ENCODE results near the gene NR1H3.

The NR1H3 gene

GRCh38 chr11:47248664-47249377 is 9.0 kb upstream of the NR1H3 start, which contains the start of gene ACP2:
TSS of gene ACP2 (minus strand) at chr11:47248814. CDS start at chr11:47248789, 25 bp downstream.
- DNase-seq (ENCODE audit: low spot score) = peak; percentile 86
- TF ChIP-seq CTCF (IDR thresholded peaks at IDR 0.05; ENCODE audit: extremely low read depth, insufficient read depth, missing control alignments) = peak; percentile 55
- in situ Hi-C loops (cut with MboI; ENCODE audit: low pct_unique_long_range_greater_than_20kb, low sequenced_read_pairs, unreplicated experiment) = no loop called here

GRCh38 chr11:47249378-47249715 is 8.4 kb upstream of the NR1H3 start:
- no peak for DNase-seq (ENCODE audit: low spot score)
- in situ Hi-C loops (cut with MboI; ENCODE audit: low pct_unique_long_range_greater_than_20kb, low sequenced_read_pairs, unreplicated experiment) = no loop called here
- TF ChIP-seq CTCF (IDR thresholded peaks at IDR 0.05; ENCODE audit: extremely low read depth, insufficient read depth, missing control alignments) = no peak

- no peak for DNase-seq (ENCODE audit: low spot score)
- in situ Hi-C loops (cut with MboI; ENCODE audit: low pct_unique_long_range_greater_than_20kb, low sequenced_read_pairs, unreplicated experiment) = no loop called here
- no peak for TF ChIP-seq CTCF (IDR thresholded peaks at IDR 0.05; ENCODE audit: extremely low read depth, insufficient read depth, missing control alignments)
These were observed 6.0 kb upstream of the NR1H3 start for GRCh38 chr11:47251751-47252150.

- in situ Hi-C loops (cut with MboI; ENCODE audit: low pct_unique_long_range_greater_than_20kb, low sequenced_read_pairs, unreplicated experiment) = no loop called here
- TF ChIP-seq CTCF (IDR thresholded peaks at IDR 0.05; ENCODE audit: extremely low read depth, insufficient read depth, missing control alignments) = no peak
- no peak for DNase-seq (ENCODE audit: low spot score)
These were observed 4.1 kb upstream of the NR1H3 start for GRCh38 chr11:47253660-47254059.

GRCh38 chr11:47254386-47254785 is 3.4 kb upstream of the NR1H3 start:
- in situ Hi-C loops (cut with MboI; ENCODE audit: low pct_unique_long_range_greater_than_20kb, low sequenced_read_pairs, unreplicated experiment) = no loop called here
- DNase-seq (ENCODE audit: low spot score) = no peak

GRCh38 chr11:47256374-47256773 is 1.4 kb upstream of the NR1H3 start:
- in situ Hi-C loops (cut with MboI; ENCODE audit: low pct_unique_long_range_greater_than_20kb, low sequenced_read_pairs, unreplicated experiment) = no loop called here
- no peak for TF ChIP-seq CTCF (IDR thresholded peaks at IDR 0.05; ENCODE audit: extremely low read depth, insufficient read depth, missing control alignments)
- no peak for DNase-seq (ENCODE audit: low spot score)

More at GRCh38 chr11:47254386-47254785, 3.4 kb upstream of the NR1H3 start:
- TF ChIP-seq CTCF (IDR thresholded peaks at IDR 0.05; ENCODE audit: extremely low read depth, insufficient read depth, missing control alignments) = no peak

All from GM13977 (cell line).